Retinal pigment epithelial cell (primary cell): ENCODE results near the gene TSC22D2.

Source experiments
- DNase-seq: peaks from one replicate; pipeline ENCODE4 v3.0.0-alpha.2; 2010; ENCODE audit warnings: low read depth
- H3K4me3 ChIP-seq: 2 replicates; pipeline ENCODE4 v1.5.1; 2011; ENCODE audit warnings: mild to moderate bottlenecking, low read length, control low read depth, moderate library complexity
- TF ChIP-seq, protein P1 (sequence below): conservative IDR thresholded peaks from 2 replicates; pipeline ENCODE4 v1.5.1; 2011; ENCODE audit warnings: low read depth, low read length, control low read depth, inconsistent platforms

Gene TSC22D2

DNA sequence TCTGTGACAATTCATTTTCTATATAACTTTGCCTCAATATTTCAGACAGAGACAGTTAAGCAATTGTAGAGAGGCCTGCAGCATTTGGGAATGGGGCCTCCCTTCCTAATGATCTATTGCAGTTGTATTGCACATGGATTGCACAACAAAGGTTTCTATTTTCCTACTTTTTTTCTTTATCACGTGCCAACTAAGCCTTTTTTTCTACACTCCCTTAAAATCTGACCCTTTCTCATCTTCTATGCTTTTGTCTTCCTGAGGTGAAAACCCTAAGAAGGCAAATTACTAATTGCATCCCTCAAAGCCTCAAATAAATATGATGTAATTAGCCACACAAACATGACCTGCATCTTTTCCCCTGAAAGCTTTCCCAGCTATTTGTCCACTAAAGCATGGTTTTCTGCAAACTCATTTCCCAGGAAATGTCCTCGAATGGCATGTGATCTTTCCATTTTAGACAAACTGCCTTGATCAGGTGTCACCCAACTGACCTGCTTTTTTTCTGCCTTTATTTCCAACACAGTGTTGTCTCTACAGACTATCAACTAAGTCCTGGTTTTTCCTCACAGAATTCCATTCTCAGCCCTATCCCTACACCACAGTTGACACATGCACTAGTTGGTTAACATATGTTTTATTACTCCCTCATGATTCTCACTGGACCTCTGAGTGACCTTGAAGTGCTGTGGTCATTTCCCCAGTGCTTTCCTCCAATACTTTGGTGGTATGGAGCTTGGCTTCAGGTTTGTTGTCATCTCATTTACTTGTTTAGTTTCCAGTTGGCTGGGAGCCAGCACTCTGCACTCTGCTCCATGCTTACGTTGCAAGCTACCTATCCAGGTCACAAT is 31.9 kb upstream of the TSC22D2 start:
- H3K4me3 ChIP-seq: no peak overlapping the region
- DNase-seq: no peak
- TF ChIP-seq, protein P1, sequence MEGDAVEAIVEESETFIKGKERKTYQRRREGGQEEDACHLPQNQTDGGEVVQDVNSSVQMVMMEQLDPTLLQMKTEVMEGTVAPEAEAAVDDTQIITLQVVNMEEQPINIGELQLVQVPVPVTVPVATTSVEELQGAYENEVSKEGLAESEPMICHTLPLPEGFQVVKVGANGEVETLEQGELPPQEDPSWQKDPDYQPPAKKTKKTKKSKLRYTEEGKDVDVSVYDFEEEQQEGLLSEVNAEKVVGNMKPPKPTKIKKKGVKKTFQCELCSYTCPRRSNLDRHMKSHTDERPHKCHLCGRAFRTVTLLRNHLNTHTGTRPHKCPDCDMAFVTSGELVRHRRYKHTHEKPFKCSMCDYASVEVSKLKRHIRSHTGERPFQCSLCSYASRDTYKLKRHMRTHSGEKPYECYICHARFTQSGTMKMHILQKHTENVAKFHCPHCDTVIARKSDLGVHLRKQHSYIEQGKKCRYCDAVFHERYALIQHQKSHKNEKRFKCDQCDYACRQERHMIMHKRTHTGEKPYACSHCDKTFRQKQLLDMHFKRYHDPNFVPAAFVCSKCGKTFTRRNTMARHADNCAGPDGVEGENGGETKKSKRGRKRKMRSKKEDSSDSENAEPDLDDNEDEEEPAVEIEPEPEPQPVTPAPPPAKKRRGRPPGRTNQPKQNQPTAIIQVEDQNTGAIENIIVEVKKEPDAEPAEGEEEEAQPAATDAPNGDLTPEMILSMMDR: no peak

DNA sequence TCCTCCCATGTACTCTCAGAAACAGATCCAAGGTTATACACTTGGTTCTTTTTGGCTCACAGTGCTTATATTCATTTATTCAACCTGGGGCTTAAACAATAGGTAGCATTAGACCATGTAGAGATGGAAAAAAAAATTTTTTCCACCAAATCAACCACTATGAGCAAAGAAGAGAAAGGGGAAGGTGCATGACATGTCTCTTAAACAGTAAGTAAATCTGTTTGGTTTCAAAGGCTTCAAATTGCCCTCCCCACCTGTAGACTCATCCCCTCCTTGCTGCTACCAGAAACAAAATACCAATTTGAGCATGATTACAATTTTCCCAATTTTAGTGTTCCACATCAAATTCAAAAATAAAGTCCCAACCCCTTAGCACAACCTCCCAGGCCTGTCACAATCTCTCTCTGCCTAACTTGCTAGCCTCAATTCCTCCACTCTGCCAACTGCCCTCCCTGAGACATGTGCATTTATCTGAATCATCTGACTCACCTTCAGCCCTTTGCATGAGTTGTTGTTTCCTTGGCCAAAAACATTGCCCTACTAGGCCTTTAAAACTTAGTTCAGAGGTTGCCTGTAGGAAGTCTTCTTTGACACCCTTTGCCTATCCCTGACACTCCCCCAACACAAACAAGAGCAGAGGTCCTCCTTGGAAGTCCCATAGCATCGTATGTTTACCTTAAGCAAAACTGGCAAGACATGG is 30.3 kb upstream of the TSC22D2 start:
- no peak for DNase-seq
- no peak overlapping the region for H3K4me3 ChIP-seq
- TF ChIP-seq, protein P1: no peak

DNA sequence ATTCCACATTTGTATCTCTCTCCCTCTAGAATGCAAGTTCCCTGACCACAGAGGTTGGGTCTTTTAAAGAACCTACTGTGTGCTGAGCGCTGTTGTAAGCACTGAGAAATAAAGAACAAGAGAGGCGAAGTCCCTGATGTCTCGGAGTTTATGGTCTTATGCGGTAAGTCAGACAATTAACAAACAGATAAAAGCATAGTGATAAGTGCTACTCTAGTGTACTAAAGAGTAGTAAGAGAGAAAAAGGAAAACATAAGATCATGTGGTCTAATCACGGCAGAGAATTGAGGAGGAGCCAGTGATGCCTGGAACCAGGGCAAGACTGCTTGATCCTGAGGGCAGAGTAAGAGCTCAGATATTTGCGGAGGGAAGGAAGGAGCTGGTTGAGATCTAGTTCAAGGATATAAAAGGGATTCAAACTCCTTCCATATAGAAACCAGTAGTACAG is 29.8 kb upstream of the TSC22D2 start:
- TF ChIP-seq, protein P1: no peak
- no peak overlapping the region for H3K4me3 ChIP-seq
- DNase-seq: no peak

DNA sequence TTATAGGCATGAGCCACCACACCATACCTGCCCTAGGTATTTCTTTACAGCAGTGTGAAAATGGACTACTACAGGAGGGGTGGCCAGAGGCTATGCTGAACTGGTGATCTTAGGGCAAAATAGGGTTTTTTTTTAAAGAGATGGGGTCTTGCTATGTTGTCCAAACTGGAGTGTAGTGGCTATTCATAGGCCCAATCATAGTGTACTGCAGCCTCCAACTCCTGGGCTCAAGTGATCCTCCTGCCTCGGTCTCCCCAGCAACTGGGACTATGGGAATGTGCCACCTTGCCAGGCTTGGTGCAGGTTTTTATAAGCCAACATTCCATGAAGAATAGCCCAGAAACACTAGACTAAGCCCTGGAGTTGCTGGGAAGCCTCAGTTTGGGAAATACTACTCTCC is 28.6 kb upstream of the TSC22D2 start:
- TF ChIP-seq, protein P1: no peak
- DNase-seq: no peak

DNA sequence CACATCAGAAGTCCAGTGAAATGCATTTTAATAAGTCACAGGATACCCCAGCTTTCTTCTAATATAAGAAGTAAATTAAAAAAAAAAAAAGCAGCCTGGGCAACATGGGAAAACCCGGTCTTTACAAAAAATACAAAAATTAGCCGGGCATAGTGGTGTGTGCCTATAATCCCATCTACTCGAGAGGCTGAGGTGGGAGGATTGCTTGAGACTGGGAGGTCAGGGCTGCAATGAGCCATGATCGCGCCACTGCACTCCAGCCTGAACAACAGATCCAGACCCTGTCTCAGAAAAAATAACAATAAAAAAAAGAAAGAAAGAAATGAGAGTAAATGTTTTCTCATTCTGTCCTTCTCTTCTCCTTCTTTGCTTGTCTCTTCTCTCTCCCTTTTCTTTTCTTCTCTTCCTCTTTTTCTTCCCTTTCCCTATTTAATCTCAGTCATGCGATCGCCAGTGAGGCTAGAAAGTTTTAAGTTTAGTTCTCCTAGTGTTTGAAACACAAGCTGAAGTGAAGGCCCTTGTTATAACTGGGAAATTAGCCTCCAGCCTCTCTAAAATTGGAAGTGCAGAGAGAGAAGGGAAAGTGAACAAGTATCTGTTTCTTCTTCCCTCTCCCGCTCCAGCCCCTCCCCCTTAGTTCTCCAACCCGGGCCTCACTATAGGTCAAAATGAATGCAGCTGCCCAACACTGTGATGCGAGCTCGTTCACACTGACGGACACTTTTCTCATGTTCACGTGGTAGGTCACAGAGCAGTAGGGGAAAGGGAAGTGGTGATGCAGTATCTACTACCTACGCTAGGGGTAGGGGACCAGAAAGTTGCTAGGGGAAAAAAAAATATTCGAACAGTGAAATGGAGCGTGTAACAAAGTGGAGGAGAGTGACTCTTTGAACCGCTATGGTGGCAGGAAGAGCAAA is 23.5 kb upstream of the TSC22D2 start:
- DNase-seq: no peak
- H3K4me3 ChIP-seq: peak overlapping the region; percentile 7
- TF ChIP-seq, protein P1: peak; percentile 46

More for the DNA sequence above, 28.6 kb upstream of the TSC22D2 start:
- no peak overlapping the region for H3K4me3 ChIP-seq

DNA sequence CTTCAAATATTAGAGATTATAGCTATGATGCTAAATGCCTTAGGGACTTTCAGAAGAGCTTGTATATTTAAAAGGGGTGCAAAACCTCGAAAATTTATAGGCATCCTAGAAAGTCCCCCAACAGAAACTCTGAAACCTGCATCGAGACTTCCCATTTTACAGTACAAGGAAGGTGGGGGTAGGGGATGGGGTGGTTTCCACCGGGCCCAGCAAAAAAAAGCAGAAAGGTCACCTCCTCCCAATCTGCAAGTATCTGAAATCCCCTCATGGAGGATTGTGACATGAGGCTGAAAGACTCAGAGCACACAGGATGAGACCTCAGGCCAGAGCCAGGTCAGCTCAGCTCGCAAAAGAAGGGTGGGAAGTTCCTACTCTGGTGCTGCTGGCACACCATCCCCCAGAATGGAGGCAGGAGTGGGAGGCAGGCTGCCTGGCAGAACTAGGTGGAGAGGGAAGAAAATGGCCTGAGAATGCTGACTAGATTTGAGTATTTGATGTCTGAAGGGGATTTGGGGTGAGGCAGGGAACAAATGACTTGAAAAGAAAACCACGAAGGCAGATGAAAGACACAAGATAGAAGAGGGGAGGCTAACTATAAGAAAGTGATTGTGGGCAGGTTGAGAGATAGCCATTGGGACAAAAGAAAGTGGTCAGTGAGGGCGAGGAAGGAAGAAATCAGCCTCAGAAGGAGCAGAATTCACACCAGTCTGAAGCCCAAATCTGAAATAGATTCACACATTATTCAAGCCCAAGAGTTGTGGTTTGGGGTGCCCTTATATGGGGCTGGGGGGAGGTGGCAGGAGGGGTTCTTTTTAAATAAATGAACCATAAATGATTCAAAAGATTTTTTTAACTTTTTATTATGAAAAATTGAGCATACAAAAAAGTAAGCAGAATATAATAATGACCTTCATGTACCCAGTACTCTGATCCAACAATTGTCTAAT is 22.5 kb upstream of the TSC22D2 start:
- TF ChIP-seq, protein P1: no peak
- no peak overlapping the region for H3K4me3 ChIP-seq
- DNase-seq: no peak
